HL-60 (cell line): ENCODE measurements around the gene OR51B4.

Experiments
- DNase-seq, 2 experiments: peaks; one replicate each; pipeline ENCODE4 v3.0.0-alpha.2; 2010 to 2020; ENCODE audit warnings: low read depth in 1 of 2, low spot score in 1 of 2
- H3K27ac ChIP-seq: fragments of 250-450 bp; sonication (Bioruptor Pico); replicated peaks from 2 replicates; pipeline ENCODE4 v1.5.1; 2020; ENCODE audit warnings: mild to moderate bottlenecking, moderate library complexity
- H3K27me3 ChIP-seq: fragments of 250-450 bp; sonication (Bioruptor Pico); 2 replicates; pipeline ENCODE4 v1.5.1; 2021; ENCODE audit warnings: mild to moderate bottlenecking, moderate library complexity; ENCODE audit not compliant: insufficient read depth, poor library complexity, severe bottlenecking
- H3K4me3 ChIP-seq: replicated peaks from 2 replicates; pipeline ENCODE4 v1.5.1; 2011; ENCODE audit warnings: mild to moderate bottlenecking, control low read depth, low read length; ENCODE audit not compliant: insufficient read depth
- GABPA ChIP-seq: IDR thresholded peaks from 2 replicates; pipeline ENCODE4 v1.6.1; 2012; ENCODE audit warnings: low read depth
- POLR2AphosphoS5 ChIP-seq: IDR thresholded peaks from 2 replicates; pipeline ENCODE4 v1.6.1; 2012; ENCODE audit warnings: low read depth
- SPI1 ChIP-seq: IDR thresholded peaks from 2 replicates; pipeline ENCODE4 v1.6.1; 2012; ENCODE audit warnings: low read depth, mild to moderate bottlenecking, borderline replicate concordance
- TF ChIP-seq, protein P1 (sequence below): IDR thresholded peaks from 2 replicates; pipeline ENCODE4 v1.6.1; 2012; ENCODE audit warnings: low read depth; ENCODE audit not compliant: insufficient replicate concordance
- TF ChIP-seq, protein P2 (sequence below): IDR thresholded peaks from one replicate; pipeline ENCODE4 v1.5.1; 2011; ENCODE audit warnings: low read length, control low read depth, inconsistent platforms; ENCODE audit not compliant: insufficient read depth

Gene OR51B4

DNA sequence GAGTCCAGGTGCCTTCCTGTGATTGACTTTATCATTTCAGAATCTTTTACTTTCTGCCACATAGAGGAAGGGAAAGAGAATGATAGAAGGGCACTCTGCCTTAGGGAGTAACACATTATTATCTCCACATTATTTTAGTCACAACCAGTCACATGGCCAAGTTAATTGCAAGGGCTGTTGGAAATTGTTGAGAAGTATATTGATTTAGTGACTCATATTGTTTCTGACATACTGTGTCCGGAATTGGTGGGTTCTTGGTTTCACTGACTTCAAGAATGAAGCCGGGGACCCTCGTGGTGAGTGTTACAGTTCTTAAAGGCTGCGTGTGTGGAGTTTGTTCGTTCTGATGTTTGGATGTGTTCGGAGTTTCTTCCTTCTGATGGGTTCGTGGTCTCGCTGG is 8.7 kb downstream of the OR51B4 start:
- TF ChIP-seq POLR2AphosphoS5 (no peak), GABPA (no peak), SPI1 (no peak)
- TF ChIP-seq, protein P1, sequence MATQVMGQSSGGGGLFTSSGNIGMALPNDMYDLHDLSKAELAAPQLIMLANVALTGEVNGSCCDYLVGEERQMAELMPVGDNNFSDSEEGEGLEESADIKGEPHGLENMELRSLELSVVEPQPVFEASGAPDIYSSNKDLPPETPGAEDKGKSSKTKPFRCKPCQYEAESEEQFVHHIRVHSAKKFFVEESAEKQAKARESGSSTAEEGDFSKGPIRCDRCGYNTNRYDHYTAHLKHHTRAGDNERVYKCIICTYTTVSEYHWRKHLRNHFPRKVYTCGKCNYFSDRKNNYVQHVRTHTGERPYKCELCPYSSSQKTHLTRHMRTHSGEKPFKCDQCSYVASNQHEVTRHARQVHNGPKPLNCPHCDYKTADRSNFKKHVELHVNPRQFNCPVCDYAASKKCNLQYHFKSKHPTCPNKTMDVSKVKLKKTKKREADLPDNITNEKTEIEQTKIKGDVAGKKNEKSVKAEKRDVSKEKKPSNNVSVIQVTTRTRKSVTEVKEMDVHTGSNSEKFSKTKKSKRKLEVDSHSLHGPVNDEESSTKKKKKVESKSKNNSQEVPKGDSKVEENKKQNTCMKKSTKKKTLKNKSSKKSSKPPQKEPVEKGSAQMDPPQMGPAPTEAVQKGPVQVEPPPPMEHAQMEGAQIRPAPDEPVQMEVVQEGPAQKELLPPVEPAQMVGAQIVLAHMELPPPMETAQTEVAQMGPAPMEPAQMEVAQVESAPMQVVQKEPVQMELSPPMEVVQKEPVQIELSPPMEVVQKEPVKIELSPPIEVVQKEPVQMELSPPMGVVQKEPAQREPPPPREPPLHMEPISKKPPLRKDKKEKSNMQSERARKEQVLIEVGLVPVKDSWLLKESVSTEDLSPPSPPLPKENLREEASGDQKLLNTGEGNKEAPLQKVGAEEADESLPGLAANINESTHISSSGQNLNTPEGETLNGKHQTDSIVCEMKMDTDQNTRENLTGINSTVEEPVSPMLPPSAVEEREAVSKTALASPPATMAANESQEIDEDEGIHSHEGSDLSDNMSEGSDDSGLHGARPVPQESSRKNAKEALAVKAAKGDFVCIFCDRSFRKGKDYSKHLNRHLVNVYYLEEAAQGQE: no peak
- no peak for DNase-seq
- H3K27me3 ChIP-seq: peaks cover 2% of the 10 kb centered on the region
- H3K27ac ChIP-seq: no peak overlapping the region
- H3K4me3 ChIP-seq: no peak overlapping the region

DNA sequence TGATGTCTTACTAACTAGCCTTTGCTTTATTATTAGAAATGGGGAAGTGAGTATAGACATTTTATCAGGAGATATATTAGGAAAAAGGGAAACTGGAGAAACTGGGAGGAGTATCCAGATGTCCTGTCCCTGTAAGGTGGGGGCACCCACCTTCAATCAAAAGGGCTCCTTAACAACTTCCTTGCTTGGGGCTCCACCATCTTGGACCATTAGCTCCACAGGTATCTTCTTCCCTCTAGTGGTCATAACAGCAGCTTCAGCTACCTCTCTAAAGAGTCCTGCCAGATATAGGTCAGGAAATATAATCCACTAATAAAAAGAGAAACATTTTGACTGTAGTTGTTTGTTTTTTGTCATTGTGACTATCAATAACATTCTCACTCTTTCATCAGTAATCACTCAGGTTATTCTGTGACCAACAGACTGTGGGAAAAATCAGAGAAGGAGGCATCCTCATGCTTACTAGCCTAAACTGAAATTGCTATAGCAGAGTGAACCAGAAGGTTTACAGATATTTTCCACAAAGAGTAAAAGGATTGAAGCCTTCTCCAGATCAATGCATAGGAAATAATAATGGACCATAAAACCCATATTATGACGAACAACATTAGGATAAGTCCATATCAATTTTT is 10.4 kb downstream of the OR51B4 start:
- peak; percentile 7 to 18 for DNase-seq
- TF ChIP-seq SPI1 (no peak), POLR2AphosphoS5 (no peak), GABPA (no peak)
- TF ChIP-seq, protein P2, sequence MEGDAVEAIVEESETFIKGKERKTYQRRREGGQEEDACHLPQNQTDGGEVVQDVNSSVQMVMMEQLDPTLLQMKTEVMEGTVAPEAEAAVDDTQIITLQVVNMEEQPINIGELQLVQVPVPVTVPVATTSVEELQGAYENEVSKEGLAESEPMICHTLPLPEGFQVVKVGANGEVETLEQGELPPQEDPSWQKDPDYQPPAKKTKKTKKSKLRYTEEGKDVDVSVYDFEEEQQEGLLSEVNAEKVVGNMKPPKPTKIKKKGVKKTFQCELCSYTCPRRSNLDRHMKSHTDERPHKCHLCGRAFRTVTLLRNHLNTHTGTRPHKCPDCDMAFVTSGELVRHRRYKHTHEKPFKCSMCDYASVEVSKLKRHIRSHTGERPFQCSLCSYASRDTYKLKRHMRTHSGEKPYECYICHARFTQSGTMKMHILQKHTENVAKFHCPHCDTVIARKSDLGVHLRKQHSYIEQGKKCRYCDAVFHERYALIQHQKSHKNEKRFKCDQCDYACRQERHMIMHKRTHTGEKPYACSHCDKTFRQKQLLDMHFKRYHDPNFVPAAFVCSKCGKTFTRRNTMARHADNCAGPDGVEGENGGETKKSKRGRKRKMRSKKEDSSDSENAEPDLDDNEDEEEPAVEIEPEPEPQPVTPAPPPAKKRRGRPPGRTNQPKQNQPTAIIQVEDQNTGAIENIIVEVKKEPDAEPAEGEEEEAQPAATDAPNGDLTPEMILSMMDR: peak; percentile 49
- TF ChIP-seq, protein P1: no peak

DNA sequence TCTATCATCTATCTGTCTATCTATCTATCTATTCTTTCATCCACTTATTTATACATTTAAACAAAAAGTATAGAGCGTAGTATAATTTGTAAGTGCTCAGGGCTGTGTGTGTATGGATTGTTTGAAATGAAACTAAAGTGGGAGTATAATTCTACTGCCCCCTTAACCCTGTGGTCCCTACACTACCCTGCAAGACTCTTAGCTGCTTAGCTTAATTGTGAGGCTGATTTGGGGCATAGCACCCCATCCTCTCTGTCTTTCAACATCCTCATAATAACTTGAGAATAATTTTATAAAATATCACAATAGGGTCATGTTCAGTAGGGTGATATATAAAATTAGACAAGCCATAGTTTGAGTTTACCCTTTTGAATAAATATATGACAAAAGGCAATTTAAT is 11.6 kb downstream of the OR51B4 start:
- no peak for TF ChIP-seq POLR2AphosphoS5
- TF ChIP-seq GABPA: no peak
- TF ChIP-seq, protein P1: no peak
- TF ChIP-seq, protein P2: no peak
- no peak for TF ChIP-seq SPI1
- H3K4me3 ChIP-seq: no peak overlapping the region
- no peaks in the 10 kb centered on the region for H3K27me3 ChIP-seq
- H3K27ac ChIP-seq: no peak overlapping the region
- no peak for DNase-seq

More for the DNA sequence above, 10.4 kb downstream of the OR51B4 start:
- Histone ChIP-seq H3K27ac (no peak overlapping the region), H3K27me3 (no peaks in the 10 kb centered on the region), H3K4me3 (no peak overlapping the region)
